HAP-1 (cell line): Measurements from ENCODE around the gene MCCD1.
"Not testable (repeated sequence)": the region's sequence is repeated elsewhere in the genome, so short reads cannot be mapped to it uniquely, and the experiment has no call there.

ENCODE experiments used
- DNase-seq, 2 experiments: peaks; one replicate each; pipeline ENCODE4 v3.0.0-alpha.2; 2016 to 2020; ENCODE audit warnings: low spot score in 2 of 2
- H3K27me3 ChIP-seq: fragments of 250-450 bp; sonication (Bioruptor Pico); 2 replicates; pipeline ENCODE4 v1.5.1; 2020; ENCODE audit warnings: low read depth, mild to moderate bottlenecking, moderate library complexity
- H3K36me3 ChIP-seq: fragments of 250-450 bp; sonication (Bioruptor Pico); replicated peaks from 2 replicates; pipeline ENCODE4 v1.5.1; 2020; ENCODE audit warnings: mild to moderate bottlenecking
- H3K4me1 ChIP-seq: fragments of 250-450 bp; sonication (Bioruptor Pico); 2 replicates; pipeline ENCODE4 v1.5.1; 2020; ENCODE audit warnings: mild to moderate bottlenecking
- H3K4me3 ChIP-seq: fragments of 250-450 bp; sonication (Bioruptor Pico); 2 replicates; pipeline ENCODE4 v1.5.1; 2020; ENCODE audit warnings: mild to moderate bottlenecking, moderate library complexity
- H3K9me3 ChIP-seq: fragments of 250-450 bp; sonication (Bioruptor Pico); 2 replicates; pipeline ENCODE4 v1.5.1; 2020; ENCODE audit warnings: mild to moderate bottlenecking, moderate library complexity
- in situ Hi-C: fragments of 300-500 bp; cut with MboI; formaldehyde crosslinking; loops from 3 replicates; pipeline ENCODE4 v1.14.3; 2020; ENCODE audit warnings: low sequenced_read_pairs, inconsistent platforms, mixed read lengths

The MCCD1 gene

GRCh38 chr6:31541658-31542521 lies 13.1 kb downstream of the MCCD1 start, which contains the start of gene DDX39B:
TSS of gene DDX39B (minus strand) at chr6:31542003. CDS start at chr6:31540532, 1,471 bp downstream.
- Histone ChIP-seq H3K4me1 (peaks cover 18% of the 10 kb centered on the region), H3K36me3 (peaks cover 46% of the 10 kb centered on the region), H3K4me3 (peak within 1 kb of the TSS; percentile 70), H3K27me3 (no peaks in the 10 kb centered on the region), H3K9me3 (no peaks in the 10 kb centered on the region)
- in situ Hi-C loops: loop anchor here (5.0 kb wide), 2 partner anchors 50 to 290 kb away; no protein-coding TSS in a partner anchor
- DNase-seq: peak; percentile 96

DNA sequence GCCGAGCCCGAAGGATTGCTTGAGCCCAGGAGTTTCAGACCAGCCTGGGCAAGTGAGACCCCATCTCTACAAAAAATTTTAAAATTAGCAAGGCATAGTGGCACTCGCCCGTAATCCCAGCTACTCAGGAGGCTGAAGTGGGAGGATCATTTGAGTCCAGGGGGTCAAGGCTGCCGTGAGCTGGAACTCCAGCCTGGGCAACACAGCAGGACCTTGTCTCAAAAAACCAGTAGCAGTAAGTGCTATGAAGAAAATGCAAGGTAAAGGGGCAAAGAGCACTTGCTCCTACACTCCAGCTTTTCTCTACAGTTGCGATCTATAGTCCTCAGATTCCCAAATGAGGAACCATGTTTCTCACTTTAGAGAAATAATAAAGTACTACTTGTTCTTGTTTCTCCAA lies 14.9 kb downstream of the MCCD1 start:
- H3K36me3 ChIP-seq: peaks cover 30% of the 10 kb centered on the region
- in situ Hi-C loops: loop anchor here (5.0 kb wide), 2 partner anchors 51 to 289 kb away; no protein-coding TSS in a partner anchor
- H3K4me1 ChIP-seq: peaks cover 22% of the 10 kb centered on the region
- DNase-seq: no peak
- H3K4me3 ChIP-seq: no peak overlapping the region
- H3K27me3 ChIP-seq: no peaks in the 10 kb centered on the region
- no peaks in the 10 kb centered on the region for H3K9me3 ChIP-seq

GRCh38 chr6:31544676-31545075 lies 15.9 kb downstream of the MCCD1 start:
- no peak overlapping the region for H3K4me3 ChIP-seq
- in situ Hi-C loops: loop anchor here (5.0 kb wide), 3 partner anchors 48 to 288 kb away; partner anchors contain the start of gene NCR3
- no peaks in the 10 kb centered on the region for H3K27me3 ChIP-seq
- H3K36me3 ChIP-seq: peaks cover 27% of the 10 kb centered on the region
- no peaks in the 10 kb centered on the region for H3K9me3 ChIP-seq
- DNase-seq: no peak
- H3K4me1 ChIP-seq: peaks cover 19% of the 10 kb centered on the region

GRCh38 chr6:31545291-31545690 lies 16.5 kb downstream of the MCCD1 start:
- H3K9me3 ChIP-seq: no peaks in the 10 kb centered on the region
- H3K36me3 ChIP-seq: peaks cover 21% of the 10 kb centered on the region
- H3K27me3 ChIP-seq: no peaks in the 10 kb centered on the region
- H3K4me3 ChIP-seq: no peak overlapping the region
- no peak for DNase-seq
- peaks cover 16% of the 10 kb centered on the region for H3K4me1 ChIP-seq
- in situ Hi-C loops: loop anchor here (5.0 kb wide), 1 partner anchor 47 kb away; the partner anchor contains the start of gene NCR3

DNA sequence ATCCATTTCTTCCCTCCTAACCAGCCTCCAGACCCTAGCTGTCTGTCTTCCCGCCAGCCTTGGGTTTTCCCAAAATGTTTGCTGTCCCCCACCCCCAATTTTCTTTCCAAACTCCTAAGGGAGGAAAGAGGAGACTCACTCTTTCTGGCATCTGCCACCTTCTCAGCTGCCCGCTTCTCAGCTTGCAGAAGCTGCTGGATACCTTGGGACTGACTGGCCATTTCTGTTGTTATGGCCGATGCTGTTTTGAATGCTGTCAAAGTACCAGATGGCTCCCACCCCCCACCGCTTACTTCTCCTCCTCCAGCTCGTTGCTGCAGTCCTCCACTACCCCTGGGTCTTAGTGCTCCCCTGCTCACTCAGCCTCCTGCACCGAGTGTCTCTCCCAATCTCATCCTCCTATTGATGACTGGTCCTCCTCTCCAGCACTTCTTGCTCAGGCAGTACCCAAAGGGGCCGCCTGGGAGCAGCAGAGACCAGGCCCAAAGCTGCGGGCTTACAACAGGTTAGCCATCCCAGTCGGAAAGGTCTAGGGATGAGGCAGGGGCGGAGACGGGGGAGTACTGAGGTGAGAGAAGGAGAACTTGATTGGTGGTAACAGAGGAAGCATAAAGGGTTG lies 17.7 kb downstream of the MCCD1 start, which contains the start of gene ATP6V1G2:
ATP6V1G2 (minus strand) TSS at position 270 of the 619 bp plus-strand sequence; CDS start at position 221, 49 bp downstream.
- peaks cover 16% of the 10 kb centered on the region for H3K36me3 ChIP-seq
- peaks cover 16% of the 10 kb centered on the region for H3K4me1 ChIP-seq
- no peaks in the 10 kb centered on the region for H3K9me3 ChIP-seq
- H3K4me3 ChIP-seq: peak within 1 kb of the TSS; percentile 44
- DNase-seq: peak; percentile 94 to 97
- no peaks in the 10 kb centered on the region for H3K27me3 ChIP-seq
- in situ Hi-C loops: loop anchor here (5.0 kb wide), 1 partner anchor 46 kb away; the partner anchor contains the start of gene NCR3

- Histone ChIP-seq H3K4me1 (peaks cover 16% of the 10 kb centered on the region), H3K9me3 (no peaks in the 10 kb centered on the region)
- in situ Hi-C loops: loop anchor here (5.0 kb wide), 1 partner anchor 45 kb away; the partner anchor contains the start of gene NCR3
Measured at GRCh38 chr6:31546958-31547726, 18.4 kb downstream of the MCCD1 start, which contains the start of gene NFKBIL1. TSS of gene NFKBIL1 (plus strand) at chr6:31547608. CDS start at chr6:31547695, 87 bp downstream.

GRCh38 chr6:31547727-31548543 lies 19.2 kb downstream of the MCCD1 start:
- in situ Hi-C loops: loop anchor here (5.0 kb wide), 1 partner anchor 44 kb away; the partner anchor contains the start of gene NCR3
- DNase-seq: no peak
- Histone ChIP-seq H3K4me3 (peak overlapping the region; percentile 44), H3K9me3 (no peaks in the 10 kb centered on the region), H3K4me1 (peaks cover 14% of the 10 kb centered on the region), H3K36me3 (peaks cover 22% of the 10 kb centered on the region), H3K27me3 (no peaks in the 10 kb centered on the region)

More at GRCh38 chr6:31546958-31547726, 18.4 kb downstream of the MCCD1 start, which contains the start of gene NFKBIL1:
- H3K27me3 ChIP-seq: no peaks in the 10 kb centered on the region
- peak; percentile 96 to 97 for DNase-seq
- peak within 1 kb of the TSS; percentile 44 for H3K4me3 ChIP-seq
- H3K36me3 ChIP-seq: peaks cover 21% of the 10 kb centered on the region

DNA sequence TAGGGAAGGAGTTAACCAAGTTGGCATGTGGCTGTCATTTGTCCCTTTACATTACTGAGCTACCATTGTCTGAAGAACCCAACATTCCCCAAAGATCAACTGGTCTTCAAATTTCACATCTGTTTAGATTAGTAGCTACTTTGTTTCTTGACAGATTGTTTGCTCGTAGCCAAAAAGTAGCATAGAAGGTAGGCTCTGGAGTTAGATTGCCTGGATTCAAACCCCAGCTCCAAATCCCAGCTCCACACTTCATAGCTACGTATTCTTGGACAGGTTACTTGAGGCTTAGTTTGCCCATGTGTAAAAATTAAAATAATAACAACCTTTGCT lies 19.7 kb downstream of the MCCD1 start:
- Histone ChIP-seq H3K4me3 (no peak overlapping the region), H3K4me1 (peaks cover 13% of the 10 kb centered on the region), H3K36me3 (peaks cover 22% of the 10 kb centered on the region), H3K9me3 (no peaks in the 10 kb centered on the region), H3K27me3 (no peaks in the 10 kb centered on the region)
- no peak for DNase-seq
- in situ Hi-C loops: loop anchor here (5.0 kb wide), 1 partner anchor 44 kb away; the partner anchor contains the start of gene NCR3

GRCh38 chr6:31551371-31551770 lies 22.6 kb downstream of the MCCD1 start:
- H3K36me3 ChIP-seq: peaks cover 22% of the 10 kb centered on the region
- peak in 1 of 2 experiments; percentile 46 for DNase-seq
- in situ Hi-C loops, H3K9me3 ChIP-seq, H3K4me3 ChIP-seq, H3K27me3 ChIP-seq, H3K4me1 ChIP-seq: not testable (repeated sequence)

GRCh38 chr6:31556307-31556706 lies 27.5 kb downstream of the MCCD1 start:
- H3K4me1 ChIP-seq: no peaks in the 10 kb centered on the region
- DNase-seq: no peak
- H3K9me3 ChIP-seq: no peaks in the 10 kb centered on the region
- no peak overlapping the region for H3K4me3 ChIP-seq
- peaks cover 32% of the 10 kb centered on the region for H3K36me3 ChIP-seq
- in situ Hi-C loops: no loop called here
- no peaks in the 10 kb centered on the region for H3K27me3 ChIP-seq

DNA sequence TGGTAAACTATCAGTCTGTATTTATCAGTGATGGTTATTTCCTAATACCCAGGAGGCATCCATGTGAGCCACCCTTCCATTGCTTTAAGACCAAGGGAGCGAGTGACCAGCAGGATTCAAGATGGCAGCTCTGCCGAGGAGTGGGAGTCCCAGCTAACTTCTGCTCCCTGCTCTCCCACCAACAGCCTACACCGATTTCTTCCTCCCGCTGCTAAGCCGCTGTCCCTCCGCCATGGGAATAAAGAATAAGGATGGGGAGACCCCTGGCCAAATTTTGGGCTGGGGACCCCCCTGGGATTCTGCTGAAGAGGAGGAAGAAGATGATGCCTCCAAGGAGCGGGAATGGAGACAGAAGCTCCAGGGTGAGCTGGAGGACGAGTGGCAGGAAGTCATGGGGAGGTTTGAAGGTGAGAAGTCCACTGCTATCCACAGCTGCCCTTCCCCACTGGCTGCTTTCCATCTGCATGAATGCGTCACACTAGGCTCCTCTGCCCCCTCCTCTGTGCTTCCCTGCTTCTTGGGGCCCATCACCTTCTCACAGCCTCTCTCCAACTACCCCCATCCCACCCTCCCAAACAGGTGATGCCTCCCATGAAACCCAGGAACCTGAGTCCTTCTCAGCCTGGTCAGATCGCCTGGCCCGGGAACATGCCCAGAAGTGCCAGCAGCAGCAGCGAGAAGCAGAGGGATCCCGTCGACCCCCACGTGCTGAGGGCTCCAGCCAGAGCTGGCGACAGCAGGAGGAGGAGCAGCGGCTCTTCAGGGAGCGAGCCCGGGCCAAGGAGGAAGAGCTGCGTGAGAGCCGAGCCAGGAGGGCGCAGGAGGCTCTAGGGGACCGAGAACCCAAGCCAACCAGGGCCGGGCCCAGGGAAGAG lies 28.9 kb downstream of the MCCD1 start:
- Histone ChIP-seq H3K4me1 (no peaks in the 10 kb centered on the region), H3K4me3 (no peak overlapping the region), H3K27me3 (no peaks in the 10 kb centered on the region), H3K36me3 (peaks cover 23% of the 10 kb centered on the region), H3K9me3 (no peaks in the 10 kb centered on the region)
- in situ Hi-C loops: no loop called here
- DNase-seq: no peak

DNA sequence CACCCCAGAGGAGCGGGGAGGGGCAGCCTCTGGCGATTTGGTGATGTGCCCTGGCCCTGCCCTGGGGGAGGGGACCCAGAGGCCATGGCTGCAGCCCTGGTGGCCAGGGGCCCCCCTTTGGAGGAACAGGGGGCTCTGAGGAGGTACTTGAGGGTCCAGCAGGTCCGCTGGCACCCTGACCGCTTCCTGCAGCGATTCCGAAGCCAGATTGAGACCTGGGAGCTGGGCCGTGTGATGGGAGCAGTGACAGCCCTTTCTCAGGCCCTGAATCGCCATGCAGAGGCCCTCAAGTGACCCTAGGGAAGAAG lies 29.5 kb downstream of the MCCD1 start:
- Histone ChIP-seq H3K9me3 (no peaks in the 10 kb centered on the region), H3K4me3 (no peak overlapping the region), H3K4me1 (no peaks in the 10 kb centered on the region), H3K36me3 (peaks cover 23% of the 10 kb centered on the region), H3K27me3 (no peaks in the 10 kb centered on the region)
- in situ Hi-C loops: no loop called here
- DNase-seq: no peak
